ENCODE results near the gene TAX1BP3. TPM values are rescaled to one million over a fixed set of nuclear protein-coding genes. Genes with fewer than 3 reads are reported as not detected.

TAX1BP3 gene
- total RNA-seq, 1 experiment from 2014 or later = 360 TPM

DNA sequence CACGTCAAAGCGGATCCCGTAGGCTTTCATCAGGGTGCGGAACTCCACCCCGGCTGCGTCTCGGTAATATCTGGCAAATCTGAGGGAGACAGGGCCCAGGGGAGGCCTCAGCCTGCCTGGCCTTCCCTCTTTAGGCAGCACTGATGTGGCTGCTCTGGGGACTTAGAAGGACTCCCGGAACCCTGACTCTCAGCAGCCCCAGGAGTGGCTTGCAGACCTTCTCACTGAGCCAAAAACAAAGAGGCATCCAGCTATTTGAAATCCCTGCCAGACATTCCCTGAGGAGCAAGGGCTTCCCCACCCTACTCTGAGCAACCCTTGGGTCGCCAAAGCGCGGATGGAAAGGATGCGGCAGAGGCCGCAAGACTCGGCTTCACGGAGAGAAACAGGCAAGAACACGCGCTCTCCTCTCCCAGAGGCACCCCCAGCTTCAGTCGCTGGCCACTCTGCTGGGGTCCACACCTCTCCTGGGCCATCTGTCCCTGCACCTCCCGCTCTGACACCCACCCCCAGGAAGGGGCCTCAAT, 19.7 kb upstream of the TAX1BP3 start:
- DNase-seq (ENCODE audit: low spot score) = no peak

DNA sequence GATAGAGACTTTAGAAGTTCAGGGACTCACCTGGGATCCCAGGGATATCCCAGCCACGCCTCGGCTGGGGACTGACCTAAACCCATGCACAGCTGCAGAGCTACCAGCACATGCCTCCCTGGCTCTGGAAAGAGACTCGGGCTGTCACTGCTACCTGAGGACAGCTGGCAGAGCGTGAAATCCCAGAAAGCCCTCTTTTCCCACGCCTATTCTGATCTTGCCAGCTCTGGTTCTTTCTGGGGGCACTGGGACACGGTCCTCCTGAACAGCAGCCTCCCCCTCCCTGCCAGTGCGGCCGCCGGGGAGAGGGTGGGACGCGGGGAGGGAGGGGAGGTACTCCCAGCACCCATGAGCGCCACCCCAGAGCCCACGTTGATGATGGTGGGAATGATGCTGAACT, 16.8 kb upstream of the TAX1BP3 start:
- no peak for DNase-seq (ENCODE audit: low spot score)

DNA sequence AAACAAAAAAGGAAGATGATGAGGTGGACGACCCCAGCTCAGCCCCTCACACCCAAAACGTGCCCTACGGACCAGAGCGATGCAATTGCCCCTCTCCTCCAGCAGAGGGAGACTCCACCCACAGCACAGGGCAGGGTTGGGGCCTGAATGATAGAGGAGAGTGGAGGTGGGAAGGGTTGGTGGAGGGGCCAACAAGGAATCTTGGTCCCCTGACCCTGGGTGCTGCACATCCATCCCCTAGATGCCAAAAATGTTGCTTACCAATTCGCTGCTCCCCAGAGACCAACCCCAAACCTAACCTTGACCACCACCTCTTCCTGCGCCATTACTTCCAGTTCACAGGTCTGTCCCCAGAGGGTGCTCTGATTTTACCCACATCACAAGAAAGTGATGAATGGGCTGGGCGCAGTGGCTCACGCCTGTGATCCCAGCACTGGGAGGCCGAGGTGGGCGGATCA, 14.7 kb upstream of the TAX1BP3 start:
- DNase-seq (ENCODE audit: low spot score) = peak; percentile 37

DNA sequence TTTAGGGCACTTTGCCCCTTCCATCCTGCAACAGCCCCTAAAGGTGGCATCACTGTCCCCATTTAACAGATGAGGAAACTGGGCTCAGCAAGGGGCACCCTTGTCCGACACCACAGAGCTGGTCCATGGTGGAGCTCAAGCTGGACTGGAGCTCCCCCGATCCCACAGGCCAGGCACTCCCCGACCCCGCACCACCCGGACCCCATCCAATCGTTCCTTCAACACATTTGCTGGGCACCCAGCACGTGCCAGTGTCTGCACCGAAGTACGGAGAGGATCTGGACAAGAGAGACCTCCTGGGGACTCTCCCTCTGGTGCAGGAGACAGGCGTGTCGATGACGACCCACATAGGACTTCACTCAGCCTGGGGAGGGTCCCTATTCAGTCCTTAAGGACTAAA, 13.7 kb upstream of the TAX1BP3 start:
- no peak for DNase-seq (ENCODE audit: low spot score)

DNA sequence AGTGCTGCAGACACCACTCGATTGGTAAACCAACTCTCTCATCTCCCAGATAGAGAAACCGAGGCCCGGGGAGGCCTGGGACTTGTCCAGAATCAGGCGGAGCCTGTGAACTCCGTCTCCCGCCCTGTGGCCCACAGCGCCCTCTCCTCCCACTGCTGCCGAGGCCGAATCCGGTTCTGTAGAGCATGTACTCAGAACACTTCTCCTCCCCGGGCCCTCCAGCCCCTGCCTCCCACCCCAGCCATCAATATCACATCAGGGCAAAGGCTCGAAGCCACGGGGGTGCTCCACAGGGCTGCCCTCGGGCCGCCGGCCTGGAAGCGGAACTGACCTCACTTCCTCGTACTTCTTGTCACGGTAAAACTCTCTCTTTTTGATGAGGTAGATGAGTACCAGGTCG, 13.2 kb upstream of the TAX1BP3 start:
- DNase-seq (ENCODE audit: low spot score) = no peak

DNA sequence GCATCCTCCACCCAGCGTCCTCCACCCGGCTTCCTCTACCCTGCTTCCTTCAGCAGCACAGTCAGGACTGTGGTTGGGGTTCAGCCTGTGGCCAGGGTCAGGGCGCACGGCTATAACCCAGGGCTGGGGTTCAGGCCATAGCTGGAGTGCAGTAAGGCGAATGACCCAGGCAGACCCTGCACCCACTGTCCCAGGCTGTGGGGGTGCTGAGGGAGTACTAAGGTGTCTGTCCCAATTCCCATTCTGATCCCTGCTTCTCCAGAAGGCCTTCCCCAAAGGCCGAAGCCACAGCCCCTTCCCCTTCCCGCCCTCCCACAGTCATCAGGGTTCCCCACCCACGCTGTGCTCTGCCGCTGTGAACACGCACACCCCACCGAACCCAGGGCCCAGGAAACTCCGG, 12.7 kb upstream of the TAX1BP3 start:
- DNase-seq (ENCODE audit: low spot score) = no peak

DNA sequence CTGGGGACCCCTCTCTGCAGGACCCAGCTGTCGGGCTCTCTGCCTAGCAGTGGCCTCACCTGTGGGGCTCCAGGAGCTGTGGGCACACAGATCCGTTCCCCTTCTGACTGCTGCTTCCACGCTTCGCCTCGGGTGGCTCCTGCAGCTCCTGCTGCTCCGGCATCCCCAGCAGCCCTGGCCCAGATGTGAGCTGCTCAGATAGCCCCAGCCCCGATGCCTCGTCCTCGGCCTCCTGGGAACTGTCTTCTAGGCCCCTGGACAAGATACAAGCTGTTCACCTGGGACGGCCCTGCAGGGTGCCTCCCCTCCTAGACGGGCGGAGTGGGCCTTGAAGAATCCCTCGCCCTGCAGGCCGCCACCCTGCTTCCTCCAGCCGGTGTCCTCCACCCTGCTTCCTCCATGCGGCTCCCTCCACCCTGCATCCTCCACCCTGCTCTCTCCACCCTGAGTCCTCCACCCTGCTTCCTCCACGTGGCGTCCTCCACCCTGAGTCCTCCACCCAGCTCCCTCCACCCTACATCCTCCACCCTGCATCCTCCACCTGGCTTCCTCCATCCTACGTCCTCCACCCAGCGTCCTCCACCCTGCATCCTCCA, 11.3 kb upstream of the TAX1BP3 start:
- no peak for DNase-seq (ENCODE audit: low spot score)

DNA sequence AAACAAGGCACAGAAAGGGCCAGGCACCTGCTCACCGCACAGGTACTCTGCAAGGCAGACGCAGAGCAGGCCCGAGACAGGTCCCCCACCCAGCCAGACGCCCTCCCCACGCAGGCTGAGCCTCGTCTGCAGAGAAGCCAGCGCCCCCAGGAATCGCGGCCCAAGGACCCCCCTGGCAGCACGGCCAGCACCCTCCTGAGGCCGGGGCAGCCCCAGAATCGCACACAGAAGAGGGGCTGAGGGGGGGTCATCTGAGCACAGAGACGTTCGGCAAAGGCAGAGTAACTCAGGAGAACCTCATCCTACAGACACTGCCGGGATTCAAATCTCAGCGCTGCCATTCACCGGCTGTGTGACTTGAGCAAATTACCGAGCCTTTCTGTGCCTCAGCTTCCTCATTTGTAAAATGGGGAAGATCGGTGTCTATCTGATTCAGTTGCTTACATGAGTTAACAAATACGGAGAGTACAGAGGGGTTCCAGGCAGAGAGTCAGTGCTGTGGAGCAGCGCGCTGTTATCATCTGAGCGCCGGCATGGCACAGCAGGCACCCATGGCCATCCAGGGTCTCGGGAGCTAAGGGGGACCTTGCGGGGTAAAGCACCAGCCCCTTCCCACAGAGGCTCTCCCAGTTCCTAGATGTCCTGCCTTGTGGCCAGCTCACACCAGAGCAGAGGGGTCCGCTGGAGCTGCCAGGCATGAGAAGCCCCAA, 10.6 kb upstream of the TAX1BP3 start:
- DNase-seq (ENCODE audit: low spot score) = no peak

DNA sequence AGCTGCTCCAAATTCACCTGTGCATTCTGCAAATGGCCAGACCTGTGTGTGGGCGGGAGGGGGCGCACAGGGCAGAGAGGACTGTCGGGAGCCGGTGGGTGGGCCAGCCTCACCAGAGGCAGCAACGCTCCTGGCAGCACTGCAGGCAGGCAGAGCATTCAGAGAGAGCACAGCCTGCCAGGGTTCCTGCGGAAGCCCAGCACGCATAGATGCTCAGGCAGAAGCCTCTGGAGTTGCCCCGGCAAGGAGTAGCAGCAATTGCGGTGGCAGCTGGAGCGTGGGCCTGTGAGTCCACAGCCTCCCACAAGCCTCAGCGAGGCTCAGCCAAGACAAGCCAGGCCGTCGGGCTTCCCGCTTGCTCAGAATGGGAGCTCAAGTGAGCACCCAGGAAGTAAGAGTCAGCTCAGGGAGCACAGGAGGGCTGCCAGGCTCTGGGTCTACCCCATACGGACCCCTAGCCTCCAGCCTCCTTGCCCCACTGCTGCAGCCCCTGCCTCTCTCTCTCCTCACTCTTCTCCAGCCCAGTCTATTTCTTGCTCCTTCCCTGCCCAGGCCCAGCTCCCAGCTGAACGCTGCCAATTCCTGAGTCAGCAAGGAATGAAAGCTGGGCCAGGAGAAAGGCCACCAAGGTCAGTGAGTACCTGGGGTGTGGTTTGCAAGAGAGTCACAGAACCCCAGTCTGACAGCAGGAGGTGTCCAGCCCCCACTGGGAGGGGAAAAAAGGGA, 9.9 kb upstream of the TAX1BP3 start:
- no peak for DNase-seq (ENCODE audit: low spot score)

DNA sequence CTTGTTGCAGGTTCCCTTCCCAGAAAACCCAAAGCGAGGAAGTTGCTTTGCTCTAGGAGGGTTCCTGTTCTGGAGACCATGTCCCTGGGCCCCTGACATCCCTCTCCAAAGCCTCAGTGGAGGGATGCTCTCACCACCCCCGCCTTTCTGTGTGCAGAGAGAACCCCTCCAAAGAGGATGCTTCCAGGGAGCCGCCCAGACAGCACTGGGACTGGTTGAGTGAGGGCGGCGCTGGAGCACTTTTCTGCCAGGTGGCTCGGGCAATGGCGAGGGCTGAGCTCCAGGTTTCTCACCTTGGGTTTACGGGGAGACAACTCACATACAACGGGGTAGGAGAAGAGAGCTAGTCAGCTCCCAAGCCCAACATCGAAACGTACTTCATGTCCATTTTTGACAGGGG, 7.5 kb upstream of the TAX1BP3 start:
- no peak for DNase-seq (ENCODE audit: low spot score)

DNA sequence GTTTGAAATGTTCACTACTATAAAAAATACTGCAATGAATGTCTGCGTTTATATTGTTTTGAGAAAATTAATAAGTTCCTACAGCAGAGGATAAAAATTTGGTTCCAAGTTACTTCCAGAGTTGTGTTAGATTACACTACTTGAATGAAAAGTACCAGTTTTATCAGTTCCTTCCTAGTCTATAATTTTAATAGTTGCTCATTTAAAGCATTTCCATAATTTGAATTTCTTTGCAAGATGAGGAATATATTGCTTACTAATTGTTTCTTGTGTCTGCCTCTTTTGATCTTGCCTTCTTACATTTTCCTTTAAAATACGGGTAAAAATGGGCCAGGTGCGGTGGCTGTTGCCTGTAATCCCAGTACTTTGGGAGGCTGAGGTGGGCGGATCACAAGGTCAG, 4.2 kb upstream of the TAX1BP3 start:
- DNase-seq (ENCODE audit: low spot score) = no peak

DNA sequence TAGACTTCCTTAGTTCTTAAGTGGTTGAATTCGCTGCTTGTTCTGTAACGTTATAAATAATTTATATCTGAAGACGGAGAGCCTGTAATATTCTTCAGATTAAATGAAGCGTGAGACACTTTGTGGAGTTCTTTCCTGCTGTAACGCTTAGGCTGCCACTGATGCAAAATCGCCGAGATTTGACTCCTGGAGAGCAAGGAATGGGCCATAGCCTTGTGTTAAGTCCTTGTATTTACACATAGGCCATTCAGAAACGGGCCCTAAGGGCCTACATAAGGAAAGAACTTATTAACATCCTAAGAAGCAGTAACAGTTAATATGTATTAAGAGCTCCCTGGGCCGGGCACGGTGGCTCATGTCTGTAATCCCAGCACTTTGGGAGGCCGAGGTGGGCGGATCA, 1.2 kb upstream of the TAX1BP3 start:
- DNase-seq (ENCODE audit: low spot score) = no peak

DNA sequence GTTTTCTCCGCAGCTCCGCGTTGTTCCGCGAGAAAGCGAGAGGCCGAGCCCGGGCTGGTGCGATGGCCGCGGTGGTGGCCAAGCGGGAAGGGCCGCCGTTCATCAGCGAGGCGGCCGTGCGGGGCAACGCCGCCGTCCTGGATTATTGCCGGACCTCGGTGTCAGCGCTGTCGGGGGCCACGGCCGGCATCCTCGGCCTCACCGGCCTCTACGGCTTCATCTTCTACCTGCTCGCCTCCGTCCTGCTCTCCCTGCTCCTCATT, 638 bp upstream of the TAX1BP3 start:
- no peak for DNase-seq (ENCODE audit: low spot score)

DNA sequence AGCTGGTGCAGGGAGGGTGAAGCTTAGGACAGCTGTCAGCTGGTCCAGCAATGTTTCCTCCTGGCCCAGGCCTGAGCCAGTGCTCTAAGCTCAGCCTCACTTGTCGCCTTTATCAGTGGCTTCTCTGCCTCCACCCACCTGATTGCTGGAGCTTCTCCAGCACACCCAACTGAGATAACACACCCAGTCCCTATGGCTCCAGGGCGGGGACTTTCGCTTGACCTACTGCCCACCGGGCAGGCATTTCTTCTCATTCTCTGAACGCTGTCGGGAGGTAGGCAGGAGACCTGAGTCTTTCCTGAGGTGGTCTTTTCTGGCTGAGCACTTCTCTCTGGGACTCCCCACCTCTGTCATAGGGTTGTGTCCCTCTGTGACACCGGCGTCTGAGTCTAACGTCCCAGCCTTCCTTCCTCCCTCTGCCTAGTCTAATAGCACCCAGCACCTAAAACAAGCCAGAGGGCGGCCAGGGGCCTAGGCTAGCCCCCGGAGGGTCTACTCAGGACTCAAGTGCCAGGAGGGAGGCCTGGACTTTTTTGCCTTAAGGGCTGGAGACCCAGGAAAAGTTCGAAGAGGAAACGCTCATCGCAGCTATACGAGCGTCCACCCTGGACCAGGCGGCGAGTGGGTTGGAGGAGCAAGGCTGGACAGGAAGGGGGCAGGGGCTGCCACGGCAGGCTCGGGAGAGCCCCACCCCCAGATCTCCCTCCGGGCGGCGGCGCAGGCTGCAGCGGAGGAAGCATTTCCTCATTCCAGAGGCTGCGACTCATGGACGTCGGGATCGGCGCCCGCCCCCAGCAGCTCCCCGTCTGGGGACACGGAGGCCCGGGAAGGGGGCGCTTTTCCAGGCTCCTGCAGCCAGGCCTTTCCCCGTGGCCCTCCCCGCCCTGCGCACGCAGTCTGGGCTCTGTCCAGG, 756 bp downstream of the TAX1BP3 start:
- DNase-seq (ENCODE audit: low spot score) = peak; percentile 88

DNA sequence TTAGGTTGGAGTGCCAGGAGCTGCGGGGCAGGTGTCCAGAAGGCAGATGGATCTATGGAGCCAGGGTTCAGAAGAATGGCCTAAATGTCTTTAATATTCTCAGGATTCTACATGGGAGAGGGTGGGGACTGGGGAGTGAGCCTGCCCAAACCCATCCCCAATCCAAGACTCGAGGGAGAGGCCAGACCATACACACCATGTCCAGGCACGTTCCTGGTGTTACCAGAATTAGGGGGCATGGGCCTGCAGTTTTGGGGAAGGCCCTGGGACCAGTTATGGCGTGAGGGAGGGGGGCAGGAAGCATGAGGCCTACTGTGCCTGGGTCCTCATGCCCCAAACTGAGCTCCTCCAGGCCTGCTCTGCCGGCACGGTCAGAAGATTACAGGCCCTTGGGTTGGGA, 1.9 kb downstream of the TAX1BP3 start:
- no peak for DNase-seq (ENCODE audit: low spot score)

DNA sequence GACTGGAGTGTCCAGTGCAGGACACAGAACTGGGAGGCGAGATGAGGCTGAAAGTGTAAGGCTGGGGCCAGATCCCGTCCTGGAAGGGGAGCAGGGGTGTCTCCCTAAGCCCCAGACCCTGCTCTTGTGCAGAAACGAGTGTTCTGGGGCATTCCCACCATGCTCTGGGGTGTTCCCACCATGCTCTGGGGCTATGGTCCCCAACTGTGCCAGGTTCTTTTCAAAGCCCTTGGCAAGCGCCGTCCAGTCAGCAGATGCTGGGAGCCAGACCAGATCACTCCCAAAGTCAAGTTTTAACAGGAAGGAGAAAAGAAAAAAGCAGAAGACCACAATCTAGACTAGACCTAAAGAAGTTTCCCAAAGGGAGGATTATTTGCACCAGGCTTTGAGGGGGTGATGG, 2.5 kb downstream of the TAX1BP3 start:
- DNase-seq (ENCODE audit: low spot score) = no peak

DNA sequence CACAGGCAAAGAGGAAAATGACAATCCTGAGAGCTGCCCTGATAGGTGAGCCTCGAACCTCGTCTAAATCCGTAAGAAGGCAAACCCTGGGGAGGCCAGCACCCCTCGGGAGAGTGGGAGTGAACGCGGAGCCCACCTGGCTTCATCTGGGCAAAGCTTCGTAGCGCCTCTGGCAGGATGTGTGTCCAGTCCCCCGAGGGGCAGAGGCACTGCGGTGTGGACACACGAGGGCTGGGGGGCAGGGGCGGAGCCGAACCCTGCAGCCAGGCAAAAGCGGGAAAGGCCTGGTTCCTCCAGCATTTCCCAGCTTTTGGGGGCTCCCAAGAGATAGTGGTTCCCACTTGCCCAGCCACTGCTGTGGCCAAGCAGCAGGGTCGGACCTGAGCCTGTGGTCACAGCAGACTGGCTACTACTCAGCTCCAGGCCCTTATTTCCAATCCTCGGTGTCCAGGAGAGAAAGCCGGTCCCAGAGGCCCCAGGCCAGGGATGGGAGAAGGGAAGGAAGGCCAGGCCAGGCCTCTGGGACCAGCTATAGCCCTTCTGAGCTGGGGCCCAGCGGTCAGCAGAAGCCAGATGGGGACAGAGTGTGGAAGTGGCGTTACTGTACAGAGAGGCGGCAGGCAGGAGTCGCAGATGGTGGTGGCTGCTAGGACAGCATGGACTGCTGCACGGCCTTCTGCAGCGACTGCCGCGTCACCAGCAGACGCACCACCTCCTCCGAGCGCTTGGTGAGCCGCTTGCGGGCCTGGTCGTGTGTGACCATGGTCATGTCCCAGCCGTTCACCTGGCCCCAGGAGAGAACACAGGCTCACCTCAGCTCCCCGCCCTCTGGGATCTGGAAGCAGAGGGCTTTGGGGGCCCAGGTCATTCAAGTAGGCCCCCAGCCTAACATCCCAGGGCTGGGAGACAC, 5.0 kb downstream of the TAX1BP3 start:
- no peak for DNase-seq (ENCODE audit: low spot score)

DNA sequence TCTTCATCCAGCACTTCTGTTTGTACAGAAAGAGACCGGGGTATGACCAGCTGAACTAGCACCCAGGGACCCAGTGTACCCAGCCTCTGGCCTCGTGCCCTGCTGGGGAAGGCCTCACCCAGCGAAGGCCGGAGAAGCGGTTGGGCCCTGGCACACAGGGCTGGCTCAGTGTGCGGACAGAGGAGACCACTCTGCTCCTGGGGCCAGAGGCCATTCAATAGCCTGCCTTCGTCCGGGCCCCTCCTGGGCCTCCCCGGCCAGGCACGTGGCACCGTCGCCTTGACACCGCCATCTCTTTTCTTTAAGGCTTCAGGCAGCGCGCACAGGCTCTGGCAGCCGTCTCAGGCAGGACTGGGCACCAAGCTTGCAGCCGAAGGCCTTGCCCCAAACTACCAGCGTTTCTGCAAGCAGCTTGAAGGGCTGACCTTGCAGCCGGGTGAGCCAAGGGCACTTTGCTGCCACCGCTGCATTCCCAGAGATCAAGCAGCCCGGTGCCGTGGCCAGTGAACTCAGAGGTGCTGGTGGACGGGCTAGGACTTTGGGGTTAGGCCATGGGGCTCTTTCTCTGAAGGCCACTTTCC, 8.0 kb downstream of the TAX1BP3 start:
- DNase-seq (ENCODE audit: low spot score) = no peak

DNA sequence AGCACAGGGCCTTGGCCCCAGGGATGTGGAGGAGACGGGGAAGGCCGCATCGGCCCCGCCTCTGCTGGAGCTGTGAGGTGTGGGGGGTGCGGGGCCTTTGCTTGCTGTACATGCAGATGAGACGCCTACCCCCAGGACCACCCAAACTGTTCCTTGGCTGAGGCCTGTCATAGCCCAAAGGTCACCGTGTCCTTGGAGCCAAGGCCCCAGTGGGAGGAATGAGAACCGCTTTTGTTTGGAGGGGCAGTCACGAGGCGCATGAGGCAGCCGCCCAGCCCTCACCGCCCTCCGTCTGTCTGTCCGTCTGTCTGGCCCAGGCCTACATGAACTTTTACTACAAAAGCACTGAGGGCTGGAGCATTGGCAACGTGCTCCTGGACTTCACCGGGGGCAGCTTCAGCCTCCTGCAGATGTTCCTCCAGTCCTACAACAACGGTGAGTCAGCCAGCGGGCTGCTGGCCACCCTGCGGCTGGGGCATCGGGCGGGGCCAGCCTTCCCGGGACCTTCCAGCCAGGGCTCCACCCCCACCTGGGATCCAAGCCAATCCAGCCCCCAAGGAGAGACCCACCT, 8.8 kb downstream of the TAX1BP3 start:
- DNase-seq (ENCODE audit: low spot score) = peak; percentile 91

DNA sequence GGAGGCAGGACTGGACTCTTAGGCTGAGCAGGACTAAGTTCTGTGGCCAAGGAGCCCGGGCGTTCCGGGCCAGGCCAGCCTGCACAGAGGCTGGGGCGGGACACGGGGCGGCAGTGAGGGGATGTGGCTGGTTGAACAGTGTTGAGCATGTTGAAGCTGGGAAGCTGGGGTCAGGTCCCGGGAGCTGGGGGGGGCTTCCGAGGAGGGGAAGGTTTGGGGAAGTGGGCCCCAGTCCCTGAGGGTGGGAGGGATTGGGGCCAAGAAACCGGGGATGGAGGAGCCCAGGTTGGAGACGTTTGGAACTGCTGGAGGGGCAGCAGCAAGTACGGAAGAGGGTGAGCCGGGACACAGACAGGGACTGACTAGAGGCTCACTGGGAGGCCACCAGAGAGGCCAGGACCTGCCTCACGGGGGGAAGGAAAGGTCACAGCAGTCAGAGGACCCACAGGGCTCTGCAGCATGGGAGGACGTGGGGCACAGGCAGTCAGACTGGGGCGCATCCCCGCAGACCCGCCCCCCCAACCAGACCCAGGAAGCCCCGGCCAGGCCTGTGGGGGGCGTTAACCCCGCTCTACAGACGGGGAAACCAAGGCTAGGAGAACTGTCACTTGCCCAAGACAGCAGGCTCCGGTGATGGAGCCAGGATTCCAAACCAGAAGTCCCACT, 9.5 kb downstream of the TAX1BP3 start:
- DNase-seq (ENCODE audit: low spot score) = no peak

Measured in A172 (cell line).